Muscle of leg (tissue), 11 donors: ENCODE measurements around the gene PPP5C. TPM values are rescaled to one million over a fixed set of nuclear protein-coding genes. Genes with fewer than 3 reads are reported as not detected.

Experiments used
- DNase-seq: peaks from one replicate; pipeline ENCODE4 v3.0.0; 2013
- H3K27ac ChIP-seq: one replicate; pipeline ENCODE4 v1.5.1; 2013; ENCODE audit warnings: mild to moderate bottlenecking, low read length, control low read depth
- H3K27me3 ChIP-seq: one replicate; pipeline ENCODE4 v1.6.1; 2013; ENCODE audit warnings: low read length; ENCODE audit not compliant: control insufficient read depth, insufficient read depth
- H3K36me3 ChIP-seq: one replicate; pipeline ENCODE4 v1.6.1; 2013; ENCODE audit warnings: low read length; ENCODE audit not compliant: control insufficient read depth, insufficient read depth
- H3K4me1 ChIP-seq: one replicate; pipeline ENCODE4 v1.6.1; 2013; ENCODE audit warnings: low read length; ENCODE audit not compliant: control insufficient read depth, insufficient read depth
- H3K4me3 ChIP-seq: one replicate; pipeline ENCODE4 v1.5.1; 2013; ENCODE audit warnings: low read length, control low read depth
- H3K9me3 ChIP-seq: replicated peaks from 2 replicates; pipeline ENCODE4 v1.6.1; 2013; ENCODE audit warnings: low read depth, low read length; ENCODE audit not compliant: control insufficient read depth
- WGBS: methylation state at CpG from one replicate; pipeline ENCODE4 v1.1.5; 2013; ENCODE audit warnings: missing lambda C conversion rate; ENCODE audit not compliant: insufficient coverage; 5-methylcytosine and 5-hydroxymethylcytosine counted together
- polyA plus RNA-seq, 8 donors: library from polyadenylated mRNA; unstranded; fragments of 120-200 nt; gene quantifications; one replicate each; pipeline versions ENCODE4 v1.2.1 to v1.2.3, GENCODE V29; 2013; ENCODE audit warnings: inconsistent platforms in 1 of 8, low replicate concordance in 1 of 8; ENCODE audit not compliant: insufficient read length in 8 of 8, insufficient read depth in 1 of 8
- total RNA-seq: library from RNA; stranded (reverse); fragments of 120-200 nt; gene quantifications from one replicate; pipeline ENCODE4 v1.2.4, GENCODE V29; 2013

The PPP5C gene
- total and polyA plus RNA-seq, 9 donors: 42.6 to 71.7 (median 60.9) TPM

DNA sequence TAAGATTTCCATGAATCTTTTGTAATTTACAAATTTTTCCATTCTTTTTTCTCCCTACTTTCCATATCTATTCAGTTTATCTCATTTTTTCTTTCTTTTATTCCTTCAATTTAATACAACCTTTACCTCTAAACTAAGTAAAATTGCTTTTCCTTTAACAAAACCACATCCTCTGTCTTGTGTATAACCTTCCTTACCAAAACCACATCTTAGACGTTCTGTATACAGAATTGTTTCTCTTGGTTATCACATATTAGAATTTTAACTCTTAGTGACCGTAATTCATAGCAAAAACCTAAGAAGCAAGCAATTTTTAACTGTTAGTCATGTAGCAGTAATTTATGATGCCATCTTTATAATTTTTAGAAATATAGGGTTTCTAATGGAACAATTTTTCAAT, 15.0 kb downstream of the PPP5C start:
- Histone ChIP-seq H3K4me1 (peaks cover 10% of the 10 kb centered on the region), H3K4me3 (no peak overlapping the region), H3K36me3 (peaks cover 38% of the 10 kb centered on the region), H3K9me3 (no peaks in the 10 kb centered on the region), H3K27me3 (no peaks in the 10 kb centered on the region), H3K27ac (no peak overlapping the region)
- DNase-seq: no peak
- WGBS: no CpG with 5 or more reads among the region's 2 CpGs

DNA sequence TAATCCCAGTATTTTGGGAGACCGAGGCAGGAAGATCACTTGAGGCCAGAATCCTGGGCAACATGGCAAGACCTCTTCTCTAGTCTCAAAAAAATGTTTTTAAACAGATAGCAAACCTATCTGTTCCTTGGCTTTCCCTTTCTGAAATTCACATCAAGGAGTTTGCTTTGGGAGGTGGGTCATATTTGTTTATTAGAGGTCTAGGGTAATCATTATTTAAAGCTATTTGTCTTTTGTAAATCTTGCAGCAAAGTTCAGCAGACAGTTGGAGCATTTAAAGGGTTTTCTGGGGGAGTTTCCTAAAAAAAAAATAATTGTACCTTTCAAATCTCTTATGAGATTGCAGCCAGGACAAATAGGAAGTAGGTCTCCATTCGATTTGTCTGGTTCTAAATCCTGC, 17.5 kb downstream of the PPP5C start:
- Histone ChIP-seq H3K36me3 (peaks cover 29% of the 10 kb centered on the region), H3K4me3 (no peak overlapping the region), H3K27me3 (no peaks in the 10 kb centered on the region), H3K9me3 (no peaks in the 10 kb centered on the region), H3K27ac (no peak overlapping the region), H3K4me1 (peaks cover 19% of the 10 kb centered on the region)
- 100% methylated on average over 1 of the region's 2 CpGs for WGBS
- DNase-seq: no peak

DNA sequence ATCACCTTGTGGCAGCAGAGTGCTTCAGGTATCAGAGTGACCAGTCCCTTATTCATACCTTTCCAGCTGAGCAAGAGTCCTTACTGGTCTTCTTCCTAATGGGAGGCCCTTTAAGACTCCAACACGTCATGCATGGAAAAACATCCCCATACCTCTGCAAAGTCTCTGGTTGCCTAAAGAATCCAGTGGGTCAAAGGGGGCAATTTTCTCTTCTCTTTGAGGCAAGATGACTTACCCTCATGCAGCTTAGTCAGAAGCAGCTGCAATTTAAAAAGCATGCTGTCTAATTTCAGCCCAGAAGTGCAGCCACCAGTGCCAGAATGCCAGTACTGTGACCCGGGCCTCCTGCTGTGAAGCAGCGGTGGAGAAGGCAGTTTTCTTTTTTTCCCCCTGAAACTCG, 18.7 kb downstream of the PPP5C start:
- Histone ChIP-seq H3K9me3 (no peaks in the 10 kb centered on the region), H3K27me3 (no peaks in the 10 kb centered on the region), H3K4me1 (peaks cover 19% of the 10 kb centered on the region), H3K36me3 (peaks cover 32% of the 10 kb centered on the region), H3K4me3 (no peak overlapping the region), H3K27ac (no peak overlapping the region)
- no peak for DNase-seq
- 81% methylated on average over 3 of the region's 4 CpGs for WGBS

DNA sequence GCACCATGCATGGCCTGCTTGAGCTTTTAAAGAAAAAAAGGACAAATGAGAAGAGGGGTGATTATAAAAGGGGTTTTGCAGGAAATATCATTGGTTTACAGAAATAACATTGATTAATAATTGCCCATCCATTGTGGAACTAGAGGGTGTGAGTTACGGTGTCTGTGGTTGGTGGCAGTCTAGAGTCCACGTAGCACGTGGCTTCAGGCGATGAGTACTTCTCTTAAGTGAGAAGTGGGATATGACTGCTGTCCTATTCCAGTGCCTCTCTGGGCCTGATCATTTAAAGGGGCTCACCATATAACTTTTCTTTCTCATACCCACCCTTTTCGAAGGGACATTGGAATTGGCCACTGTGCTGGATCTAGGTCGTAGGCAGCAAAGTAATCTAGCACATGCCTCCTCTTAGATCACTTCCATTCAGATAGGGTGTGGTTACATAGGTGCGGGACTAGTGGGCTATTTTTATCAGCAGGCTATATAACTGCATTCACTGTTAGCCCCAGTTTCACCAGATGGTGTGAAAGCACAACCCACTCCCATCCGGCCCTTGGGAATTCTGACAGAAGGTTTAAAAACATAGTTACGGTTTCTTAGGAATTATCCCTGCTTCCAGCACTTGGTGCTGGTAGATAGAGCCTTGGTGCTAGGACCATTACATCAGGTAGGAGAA, 19.9 kb downstream of the PPP5C start:
- WGBS: 89% methylated on average over 3 of the region's 9 CpGs
- no peak for DNase-seq
- no peak overlapping the region for H3K27ac ChIP-seq
- no peaks in the 10 kb centered on the region for H3K9me3 ChIP-seq
- no peaks in the 10 kb centered on the region for H3K27me3 ChIP-seq
- H3K4me3 ChIP-seq: no peak overlapping the region
- H3K36me3 ChIP-seq: peaks cover 36% of the 10 kb centered on the region
- H3K4me1 ChIP-seq: peaks cover 25% of the 10 kb centered on the region

DNA sequence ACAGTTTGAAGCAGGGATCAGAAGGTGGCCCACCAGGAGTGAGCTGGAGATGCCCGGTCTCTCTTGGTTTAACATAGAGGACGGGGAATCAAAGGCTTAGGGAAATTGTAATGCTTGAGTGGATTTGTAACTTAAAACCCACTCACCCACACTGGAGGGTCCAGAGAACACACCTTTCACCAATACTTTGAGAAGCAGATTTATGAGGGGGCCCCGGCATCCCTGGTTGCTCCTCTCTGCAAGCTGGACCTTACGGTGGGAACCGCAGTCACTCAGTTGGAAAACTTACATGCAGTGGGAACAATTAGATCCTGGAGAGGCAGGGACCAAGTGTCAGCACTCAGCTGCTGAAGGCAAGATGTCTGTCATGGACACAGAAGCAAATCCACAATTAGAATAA, 20.5 kb downstream of the PPP5C start:
- Histone ChIP-seq H3K27ac (no peak overlapping the region), H3K27me3 (no peaks in the 10 kb centered on the region), H3K9me3 (no peaks in the 10 kb centered on the region), H3K4me1 (peaks cover 31% of the 10 kb centered on the region), H3K4me3 (no peak overlapping the region), H3K36me3 (peaks cover 36% of the 10 kb centered on the region)
- DNase-seq: no peak
- WGBS: 71% methylated on average over 3 of the region's 5 CpGs

DNA sequence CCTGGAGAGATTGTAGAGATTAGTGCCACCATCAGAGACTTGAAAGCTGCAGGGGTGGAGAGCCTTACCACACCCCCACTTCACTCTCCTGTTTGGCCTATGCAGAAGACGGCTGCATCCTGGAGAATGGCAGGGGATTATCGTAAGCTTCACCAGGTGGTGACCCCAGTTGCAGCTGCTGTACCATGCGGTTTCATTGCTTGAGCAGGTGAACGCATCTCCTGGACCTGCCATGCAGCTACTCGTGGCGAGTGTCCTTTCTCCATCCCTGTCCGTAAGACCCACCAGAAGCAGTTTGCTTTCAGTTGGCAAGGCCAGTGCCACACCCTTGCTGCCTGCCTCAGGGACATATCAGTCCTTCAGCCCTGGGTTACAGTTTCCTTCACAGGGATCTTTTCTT, 21.2 kb downstream of the PPP5C start:
- peaks cover 36% of the 10 kb centered on the region for H3K4me1 ChIP-seq
- H3K27ac ChIP-seq: no peak overlapping the region
- H3K4me3 ChIP-seq: no peak overlapping the region
- 69% methylated on average over 6 of the region's 7 CpGs for WGBS
- H3K27me3 ChIP-seq: no peaks in the 10 kb centered on the region
- H3K36me3 ChIP-seq: peaks cover 36% of the 10 kb centered on the region
- H3K9me3 ChIP-seq: no peaks in the 10 kb centered on the region
- DNase-seq: no peak

DNA sequence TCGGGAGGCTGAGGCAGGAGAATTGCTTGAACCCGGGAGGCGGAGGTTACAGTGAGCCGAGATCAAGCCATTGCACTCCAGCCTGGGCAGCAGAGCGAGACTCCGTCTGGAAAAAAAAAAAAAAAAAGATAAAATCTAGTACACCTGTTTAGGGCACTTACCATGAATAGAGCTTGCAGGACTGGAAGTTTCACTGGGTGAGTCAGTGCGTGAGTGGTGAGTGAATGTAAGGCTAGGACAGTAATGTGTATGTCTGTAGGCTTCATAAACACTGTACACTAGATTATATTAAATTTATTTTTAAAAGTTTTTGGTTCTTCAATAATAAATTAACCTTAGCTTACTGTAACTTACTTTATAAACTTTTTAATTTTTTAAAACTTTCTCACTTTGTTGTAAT, 22.9 kb downstream of the PPP5C start:
- Histone ChIP-seq H3K4me1 (peaks cover 49% of the 10 kb centered on the region), H3K27me3 (no peaks in the 10 kb centered on the region), H3K4me3 (no peak overlapping the region), H3K9me3 (no peaks in the 10 kb centered on the region), H3K27ac (no peak overlapping the region), H3K36me3 (peaks cover 24% of the 10 kb centered on the region)
- no peak for DNase-seq
- WGBS: 88% methylated on average over 4 of the region's 7 CpGs

DNA sequence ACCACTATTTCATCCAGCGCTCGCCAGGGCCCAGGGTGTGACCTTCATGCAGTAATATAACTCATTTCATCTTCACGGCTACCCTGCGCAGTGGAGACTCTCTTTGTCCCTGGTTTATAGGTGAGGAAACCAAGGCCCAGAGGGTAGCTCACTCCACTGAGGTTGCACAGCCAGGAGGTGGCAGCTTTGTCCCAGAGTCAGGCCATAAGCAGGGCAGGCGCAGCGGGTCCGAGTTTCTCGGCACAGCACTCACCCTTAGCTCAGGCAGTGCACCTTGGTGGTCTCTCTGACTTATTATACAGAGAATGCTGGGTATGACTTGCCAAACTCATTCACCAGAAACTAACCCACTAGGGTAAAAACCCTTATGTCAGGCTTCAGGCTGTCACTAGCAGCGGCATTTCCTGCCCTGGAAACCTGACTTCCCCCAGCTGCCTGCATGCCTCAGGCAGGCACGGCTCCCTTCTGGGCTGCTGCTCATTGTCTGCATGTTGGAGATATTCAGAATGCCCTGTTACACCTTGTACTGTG, 24.5 kb downstream of the PPP5C start:
- Histone ChIP-seq H3K9me3 (no peaks in the 10 kb centered on the region), H3K27me3 (no peaks in the 10 kb centered on the region), H3K36me3 (peaks cover 24% of the 10 kb centered on the region), H3K4me3 (no peak overlapping the region), H3K4me1 (peaks cover 42% of the 10 kb centered on the region), H3K27ac (peak overlapping the region; percentile 59)
- 80% methylated on average over 5 of the region's 10 CpGs for WGBS
- no peak for DNase-seq

DNA sequence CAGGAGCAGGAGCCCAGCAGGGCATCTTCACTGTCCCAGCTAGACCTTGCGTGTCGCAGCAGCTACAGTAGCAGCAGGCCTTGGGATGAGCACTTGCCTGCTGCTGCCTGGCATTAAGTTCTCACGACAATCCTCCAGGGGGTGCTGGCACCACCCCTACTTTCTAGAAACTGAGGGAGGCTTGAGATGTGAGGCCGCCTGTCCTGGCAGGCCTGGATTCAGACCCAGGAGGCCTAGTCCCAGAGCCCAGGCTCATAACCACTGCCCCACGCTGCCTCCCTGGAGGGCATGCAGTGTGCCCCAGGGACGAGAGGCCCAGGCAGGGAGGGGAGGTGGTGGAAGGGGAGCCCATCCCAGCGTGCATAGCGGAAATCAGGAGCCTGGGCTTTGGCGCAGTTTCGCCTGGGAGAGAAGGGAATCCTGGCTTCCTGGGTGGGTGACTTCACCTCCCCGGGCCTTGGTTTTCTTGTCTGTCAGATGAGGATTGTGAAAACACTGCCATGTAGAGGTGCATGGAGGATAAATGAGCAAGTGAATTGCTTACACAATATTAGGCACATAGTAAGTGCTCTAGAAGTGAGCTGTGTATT, 26.1 kb downstream of the PPP5C start:
- H3K36me3 ChIP-seq: peaks cover 31% of the 10 kb centered on the region
- no peak overlapping the region for H3K4me3 ChIP-seq
- no peaks in the 10 kb centered on the region for H3K27me3 ChIP-seq
- DNase-seq: no peak
- H3K9me3 ChIP-seq: no peaks in the 10 kb centered on the region
- H3K27ac ChIP-seq: peak overlapping the region; percentile 25
- 80% methylated on average over 1 of the region's 11 CpGs for WGBS
- H3K4me1 ChIP-seq: peaks cover 33% of the 10 kb centered on the region

DNA sequence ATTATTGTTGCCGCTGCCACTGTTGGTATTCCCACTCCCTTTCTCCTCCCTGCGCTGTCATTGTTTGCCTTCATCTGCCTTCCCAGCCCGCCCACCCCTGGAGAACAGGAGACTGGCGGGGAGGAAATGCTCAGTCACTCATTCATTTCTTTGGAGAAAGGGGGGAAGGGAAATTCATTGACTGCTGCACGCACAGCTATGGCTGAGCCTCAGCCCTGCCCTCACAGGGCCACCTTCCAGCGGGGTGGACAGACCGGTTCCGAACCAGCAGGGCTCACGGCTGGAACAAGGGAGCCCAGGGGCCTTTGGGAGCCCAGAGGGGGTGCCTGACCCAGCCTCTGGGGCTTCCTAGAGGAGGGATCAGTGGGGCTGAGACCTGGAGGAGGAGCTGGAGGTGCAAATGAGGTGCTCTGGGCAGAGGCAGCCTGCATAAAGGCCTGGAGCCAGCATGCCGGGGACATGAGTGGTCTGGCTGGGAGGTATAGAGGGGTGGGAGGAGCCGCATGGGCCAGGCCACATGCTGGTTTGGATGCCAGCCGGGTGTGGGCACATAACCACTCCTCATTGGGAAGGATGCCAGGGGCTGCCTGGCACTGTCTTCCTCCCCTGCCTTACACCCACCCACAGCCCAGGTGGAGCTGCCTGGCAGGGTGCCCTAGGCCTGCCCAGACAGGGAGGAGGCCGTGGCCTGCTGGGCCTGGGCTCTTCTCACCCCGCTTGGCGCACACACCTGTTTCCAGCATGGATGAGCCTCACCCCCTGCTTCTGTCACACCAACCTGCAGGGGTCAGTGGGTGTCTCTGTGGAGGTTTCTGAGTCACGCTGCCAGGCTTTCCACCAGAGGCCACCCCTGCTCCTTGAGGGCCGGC, 26.8 kb downstream of the PPP5C start:
- Histone ChIP-seq H3K36me3 (peaks cover 31% of the 10 kb centered on the region), H3K4me1 (peaks cover 33% of the 10 kb centered on the region), H3K27ac (peak overlapping the region; percentile 54), H3K9me3 (no peaks in the 10 kb centered on the region), H3K4me3 (no peak overlapping the region), H3K27me3 (no peaks in the 10 kb centered on the region)
- peak; percentile 77 for DNase-seq
- WGBS: 47% methylated on average over 7 of the region's 17 CpGs
